ENCODE data around the gene CREBRF. TPM values are rescaled to one million over a fixed set of nuclear protein-coding genes. Genes with fewer than 3 reads are reported as not detected.

The CREBRF gene
- total and polyA plus RNA-seq, 7 donors, result 0.92 to 17.1 (median 13.1) TPM

DNA sequence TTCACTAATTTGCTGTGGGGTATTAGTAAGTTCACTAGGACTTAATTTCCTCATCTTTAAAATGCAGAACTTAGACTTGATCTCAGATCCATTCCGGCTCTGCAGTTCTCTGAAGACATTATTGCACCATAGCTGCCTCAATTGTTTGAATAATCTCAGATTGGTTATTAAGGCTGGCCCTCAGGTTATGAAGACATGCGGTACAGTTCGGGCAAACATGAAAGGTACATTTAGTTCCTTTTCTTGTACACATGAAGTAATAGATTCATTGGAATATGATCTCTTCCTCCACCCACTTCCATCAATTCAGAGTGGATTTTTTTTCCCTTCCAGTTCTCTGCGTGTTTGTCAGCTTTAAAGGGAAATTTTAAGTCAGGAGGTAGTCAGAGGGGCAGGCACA is 44.6 kb upstream of the CREBRF start:
- TF ChIP-seq, protein P1, sequence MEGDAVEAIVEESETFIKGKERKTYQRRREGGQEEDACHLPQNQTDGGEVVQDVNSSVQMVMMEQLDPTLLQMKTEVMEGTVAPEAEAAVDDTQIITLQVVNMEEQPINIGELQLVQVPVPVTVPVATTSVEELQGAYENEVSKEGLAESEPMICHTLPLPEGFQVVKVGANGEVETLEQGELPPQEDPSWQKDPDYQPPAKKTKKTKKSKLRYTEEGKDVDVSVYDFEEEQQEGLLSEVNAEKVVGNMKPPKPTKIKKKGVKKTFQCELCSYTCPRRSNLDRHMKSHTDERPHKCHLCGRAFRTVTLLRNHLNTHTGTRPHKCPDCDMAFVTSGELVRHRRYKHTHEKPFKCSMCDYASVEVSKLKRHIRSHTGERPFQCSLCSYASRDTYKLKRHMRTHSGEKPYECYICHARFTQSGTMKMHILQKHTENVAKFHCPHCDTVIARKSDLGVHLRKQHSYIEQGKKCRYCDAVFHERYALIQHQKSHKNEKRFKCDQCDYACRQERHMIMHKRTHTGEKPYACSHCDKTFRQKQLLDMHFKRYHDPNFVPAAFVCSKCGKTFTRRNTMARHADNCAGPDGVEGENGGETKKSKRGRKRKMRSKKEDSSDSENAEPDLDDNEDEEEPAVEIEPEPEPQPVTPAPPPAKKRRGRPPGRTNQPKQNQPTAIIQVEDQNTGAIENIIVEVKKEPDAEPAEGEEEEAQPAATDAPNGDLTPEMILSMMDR (IDR thresholded peaks at IDR 0.05), result no peak
- Histone ChIP-seq H3K9me3 (no peaks in the 10 kb centered on the region), H3K27me3 (ENCODE audit: insufficient read depth in 3 of 3, low read length in 2 of 3) (no peaks in the 10 kb centered on the region), H3K4me1 (peaks cover 40% of the 10 kb centered on the region), H3K4me3 (no peak overlapping the region), H3K36me3 (ENCODE audit: insufficient read depth in 1 of 2, low read depth in 1 of 2) (no peaks in the 10 kb centered on the region), H3K27ac (no peak overlapping the region)
- intact Hi-C loops (cut with DNase I), result no loop called here
- peak in 2 of 4 donors; percentile 15 to 67 for ATAC-seq
- DNase-seq, result no peak
- 39 to 72% (median 63%) methylated on average over 4 of the region's 4 CpGs for WGBS, 3 donors

DNA sequence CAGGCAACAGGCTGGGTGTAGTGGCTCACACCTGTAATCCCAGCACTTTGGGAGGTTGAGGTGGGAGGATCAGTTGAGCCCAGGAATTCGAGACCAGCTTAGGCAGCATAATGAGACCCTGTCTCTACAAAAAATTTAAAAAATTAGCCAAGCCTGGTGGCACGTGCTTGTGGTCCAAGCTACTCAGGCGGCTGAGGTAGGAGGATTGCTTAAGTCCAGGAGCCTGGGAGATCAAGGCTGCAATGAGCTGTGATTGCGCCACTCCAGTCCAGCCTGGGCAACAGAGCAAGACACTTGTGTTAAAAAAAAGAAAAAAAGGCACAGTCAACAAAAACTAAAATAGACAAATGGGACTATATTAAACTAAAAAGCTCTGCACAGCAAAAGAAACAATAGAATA is 43.3 kb upstream of the CREBRF start:
- H3K36me3 ChIP-seq (ENCODE audit: insufficient read depth in 1 of 2, low read depth in 1 of 2), result no peaks in the 10 kb centered on the region
- intact Hi-C loops (cut with DNase I), result no loop called here
- peaks cover 46% of the 10 kb centered on the region for H3K4me1 ChIP-seq
- no peak overlapping the region for H3K4me3 ChIP-seq
- TF ChIP-seq, protein P1 (IDR thresholded peaks at IDR 0.05), result no peak
- no peak for ATAC-seq
- WGBS, 3 donors, result 83 to 95% (median 94%) methylated on average over 4 of the region's 4 CpGs
- H3K27ac ChIP-seq, result no peak overlapping the region
- no peaks in the 10 kb centered on the region for H3K9me3 ChIP-seq
- H3K27me3 ChIP-seq (ENCODE audit: insufficient read depth in 3 of 3, low read length in 2 of 3), result no peaks in the 10 kb centered on the region
- peak in 1 of 2 donors; percentile 36 for DNase-seq

DNA sequence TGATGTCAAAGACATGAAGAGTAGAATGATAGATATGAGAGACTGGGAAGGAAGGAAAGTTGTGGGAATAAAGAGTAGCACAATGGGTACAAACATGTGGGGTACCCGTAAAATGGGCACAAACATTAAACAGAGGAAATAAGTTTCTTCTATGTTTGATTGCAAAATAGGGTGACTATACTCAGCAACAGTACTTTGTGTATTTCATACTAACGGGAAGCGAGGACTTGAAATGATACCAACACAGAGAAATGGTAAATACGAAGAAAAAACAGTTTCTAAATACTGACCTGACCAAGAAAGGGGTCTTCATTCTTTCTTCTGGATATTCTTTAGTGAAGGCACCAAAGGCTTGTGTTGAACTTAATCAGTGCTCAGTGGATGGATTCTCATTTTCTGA is 41.5 kb upstream of the CREBRF start:
- no peaks in the 10 kb centered on the region for H3K27me3 ChIP-seq (ENCODE audit: insufficient read depth in 3 of 3, low read length in 2 of 3)
- H3K27ac ChIP-seq, result no peak overlapping the region
- TF ChIP-seq, protein P1 (IDR thresholded peaks at IDR 0.05), result no peak
- no peaks in the 10 kb centered on the region for H3K9me3 ChIP-seq
- 92 to 95% (median 94%) methylated on average over 4 of the region's 4 CpGs for WGBS, 3 donors
- no peak overlapping the region for H3K4me3 ChIP-seq
- no peaks in the 10 kb centered on the region for H3K36me3 ChIP-seq (ENCODE audit: insufficient read depth in 1 of 2, low read depth in 1 of 2)
- H3K4me1 ChIP-seq, result peaks cover 46% of the 10 kb centered on the region
- intact Hi-C loops (cut with DNase I), result no loop called here
- no peak for DNase-seq
- no peak for ATAC-seq

DNA sequence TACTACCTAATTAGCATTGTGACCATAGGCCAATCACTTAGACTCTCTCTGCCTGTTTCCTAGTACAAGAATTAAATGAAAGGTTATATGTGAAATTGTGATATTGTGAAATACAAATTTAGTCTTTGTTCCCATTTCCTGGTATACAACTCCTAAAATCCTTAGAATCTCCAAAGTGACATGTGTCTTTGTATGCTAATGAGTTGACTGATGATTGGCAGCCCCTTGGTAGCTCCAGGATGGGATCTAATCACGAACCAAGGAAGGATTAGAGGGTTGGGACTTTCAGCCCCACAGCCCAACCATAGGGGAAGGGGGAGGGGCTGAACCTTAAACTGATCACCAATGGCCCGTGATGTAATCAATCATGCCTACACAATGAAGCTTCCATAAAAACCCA is 41.0 kb upstream of the CREBRF start:
- H3K9me3 ChIP-seq, result no peaks in the 10 kb centered on the region
- H3K4me1 ChIP-seq, result peaks cover 43% of the 10 kb centered on the region
- TF ChIP-seq, protein P1 (IDR thresholded peaks at IDR 0.05), result no peak
- DNase-seq (no peak), ATAC-seq (no peak)
- H3K27me3 ChIP-seq (ENCODE audit: insufficient read depth in 3 of 3, low read length in 2 of 3), result no peaks in the 10 kb centered on the region
- no peak overlapping the region for H3K4me3 ChIP-seq
- 85 to 95% (median 92%) methylated on average over 2 of the region's 2 CpGs for WGBS, 3 donors
- peaks cover 0 to 3% of the 10 kb centered on the region in 2 donors for H3K36me3 ChIP-seq (ENCODE audit: insufficient read depth in 1 of 2, low read depth in 1 of 2)
- intact Hi-C loops (cut with DNase I), result no loop called here
- no peak overlapping the region for H3K27ac ChIP-seq
